HG03558 (cell line): ENCODE measurements around the gene GHR.

Experiments
- ATAC-seq: cut with Tn5 transposase; IDR thresholded peaks from one replicate; pipeline ENCODE4 v1.9.1; 2021; ENCODE audit warnings: moderate number of reproducible peaks; ENCODE audit not compliant: unreplicated experiment; ENCODE audit errors: extremely low read depth

GHR gene

GRCh38 chr5:42423285-42424165, at the start of gene GHR:
Gene GHR, plus strand, starts transcription at chr5:42423439. Its CDS starts 142,436 bp downstream, at chr5:42565875.
- ATAC-seq: no peak

- no peak for ATAC-seq
Measured at GRCh38 chr5:42374679-42375273, 48.5 kb upstream of the GHR start.

GRCh38 chr5:42377496-42377895, 45.7 kb upstream of the GHR start:
- ATAC-seq: no peak

GRCh38 chr5:42381973-42382372, 41.3 kb upstream of the GHR start:
- no peak for ATAC-seq

GRCh38 chr5:42387563-42387962, 35.7 kb upstream of the GHR start:
- ATAC-seq: no peak

- ATAC-seq: no peak
Measured at GRCh38 chr5:42390115-42390514, 33.1 kb upstream of the GHR start.

- ATAC-seq: no peak
Measured at GRCh38 chr5:42392917-42393316, 30.3 kb upstream of the GHR start.

GRCh38 chr5:42396111-42396510, 27.1 kb upstream of the GHR start:
- no peak for ATAC-seq

GRCh38 chr5:42397267-42397666, 26.0 kb upstream of the GHR start:
- no peak for ATAC-seq

GRCh38 chr5:42399702-42400101, 23.5 kb upstream of the GHR start:
- no peak for ATAC-seq

GRCh38 chr5:42400474-42400873, 22.8 kb upstream of the GHR start:
- ATAC-seq: no peak

GRCh38 chr5:42403236-42403635, 20.0 kb upstream of the GHR start:
- no peak for ATAC-seq

GRCh38 chr5:42404366-42404765, 18.9 kb upstream of the GHR start:
- ATAC-seq: no peak

- ATAC-seq: no peak
Measured at GRCh38 chr5:42419294-42419693, 3.9 kb upstream of the GHR start.

GRCh38 chr5:42422656-42423280, 471 bp upstream of the GHR start:
- ATAC-seq: no peak

GRCh38 chr5:42426016-42426415, 2.8 kb downstream of the GHR start:
- no peak for ATAC-seq

- no peak for ATAC-seq
Measured at GRCh38 chr5:42429694-42430093, 6.5 kb downstream of the GHR start.

- no peak for ATAC-seq
Measured at GRCh38 chr5:42434047-42434724, 10.9 kb downstream of the GHR start.

- no peak for ATAC-seq
Measured at GRCh38 chr5:42436051-42436450, 12.8 kb downstream of the GHR start.

- ATAC-seq: no peak
Measured at GRCh38 chr5:42454216-42454995, 31.2 kb downstream of the GHR start.
